Lower leg skin (tissue), 4 donors: ENCODE data around the gene OTULIN. TPM values are rescaled to one million over a fixed set of nuclear protein-coding genes. Genes with fewer than 3 reads are reported as not detected.
A peak's percentile ranks its signal among the peaks of the same experiment; 100 is the strongest.

Source experiments
- DNase-seq, 2 donors: peaks; one replicate each; pipeline ENCODE4 v3.0.0-alpha.2; 2019; ENCODE audit warnings: low spot score in 2 of 2
- H3K4me3 ChIP-seq: fragments of 200-600 bp; sonication (generic); 2 replicates; pipeline ENCODE4 v1.5.1; 2017; ENCODE audit warnings: mild to moderate bottlenecking, low read depth; ENCODE audit not compliant: poor library complexity, severe bottlenecking
- CTCF ChIP-seq, 3 donors: fragments of 450-650 bp; IDR thresholded peaks; one replicate each; pipeline ENCODE4 v1.5.1; 2016; ENCODE audit warnings: antibody characterized with exemption in 3 of 3, mild to moderate bottlenecking in 3 of 3, moderate library complexity in 2 of 3
- POLR2A ChIP-seq, 2 donors: fragments of 450-650 bp; IDR thresholded peaks; one replicate each; pipeline ENCODE4 v1.6.1; 2016 to 2017; ENCODE audit warnings: antibody characterized with exemption in 2 of 2, mild to moderate bottlenecking in 1 of 2, moderate library complexity in 1 of 2
- WGBS, 2 donors: methylation state at CpG; one replicate each; pipeline ENCODE4 v1.1.5; 2018; 5-methylcytosine and 5-hydroxymethylcytosine counted together
- intact Hi-C: fragments of 100-400 bp; cut with DNase I; formaldehyde crosslinking; loops from one replicate; pipeline ENCODE4 v1.15.0; 2023; ENCODE audit warnings: low total_unique reads
- total RNA-seq, 4 donors: library from RNA; depleted of rRNA; stranded (reverse); fragments of >200 nt; gene quantifications; one replicate each; pipeline ENCODE4 v1.1.0, GENCODE V29; 2016

The OTULIN gene
- total RNA-seq, 4 donors from 2014 or later: 52.4 to 131 (median 82.1) TPM

DNA sequence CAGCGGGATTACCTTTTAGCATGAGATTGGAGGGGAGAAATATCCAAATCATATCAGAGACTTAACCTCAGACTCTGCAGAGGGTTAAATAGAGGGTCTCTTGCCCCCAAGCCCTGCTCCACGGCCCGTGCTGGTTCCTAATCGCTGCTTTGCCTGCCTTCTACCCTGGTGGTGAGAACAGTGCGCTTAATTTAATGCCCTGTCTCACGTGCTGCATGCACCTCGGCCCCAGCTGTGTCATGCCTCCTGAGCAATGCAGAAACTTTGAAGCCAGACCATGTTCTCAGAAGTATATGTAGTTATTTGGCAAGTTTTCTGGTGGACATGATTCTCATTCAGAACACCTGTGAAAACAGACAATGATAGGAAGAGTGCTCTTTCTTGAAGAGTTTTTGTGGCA, 1.4 kb downstream of the OTULIN start:
- 9 to 14% methylated on average over 7 of the region's 7 CpGs for WGBS, 2 donors
- DNase-seq: no peak
- TF ChIP-seq POLR2A (IDR thresholded peaks at IDR 0.05): no peak
- TF ChIP-seq CTCF (IDR thresholded peaks at IDR 0.05): no peak
- intact Hi-C loops: no loop called here
- peak overlapping the region; percentile 73 for H3K4me3 ChIP-seq

DNA sequence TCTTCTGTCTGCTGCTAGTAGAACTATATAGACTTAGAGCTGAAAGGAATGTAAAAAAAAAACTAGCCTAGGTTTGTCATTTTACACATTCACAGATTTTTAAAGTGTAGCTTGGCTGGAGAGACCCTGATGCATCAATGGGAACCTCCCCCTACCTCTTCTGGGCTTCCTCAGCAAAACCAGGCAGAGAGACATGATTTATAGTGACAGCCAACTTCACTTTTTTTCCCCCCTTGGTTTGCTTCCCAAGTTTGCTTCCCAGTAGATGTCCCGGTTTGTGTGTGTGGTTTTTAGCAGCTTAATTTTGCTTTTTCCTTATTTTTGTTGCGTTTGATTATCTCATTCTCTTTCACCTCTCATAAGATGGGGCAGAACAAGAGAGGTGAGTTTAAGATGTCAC, 1.8 kb downstream of the OTULIN start:
- intact Hi-C loops: no loop called here
- TF ChIP-seq CTCF (IDR thresholded peaks at IDR 0.05) (no peak), POLR2A (IDR thresholded peaks at IDR 0.05) (no peak)
- 37 to 49% methylated on average over 2 of the region's 2 CpGs for WGBS, 2 donors
- no peak for DNase-seq
- no peak overlapping the region for H3K4me3 ChIP-seq

GRCh38 chr5:14667290-14667689, 2.8 kb downstream of the OTULIN start:
- H3K4me3 ChIP-seq: no peak overlapping the region
- 81 to 82% methylated on average over 8 of the region's 8 CpGs for WGBS, 2 donors
- no peak for DNase-seq
- intact Hi-C loops: no loop called here
- no peak for TF ChIP-seq POLR2A (IDR thresholded peaks at IDR 0.05)

GRCh38 chr5:14667770-14668169, 3.3 kb downstream of the OTULIN start:
- WGBS, 2 donors: 71 to 88% methylated on average over 1 of the region's 1 CpG
- no peak overlapping the region for H3K4me3 ChIP-seq
- no peak for DNase-seq
- no peak for TF ChIP-seq CTCF (IDR thresholded peaks at IDR 0.05)
- TF ChIP-seq POLR2A (IDR thresholded peaks at IDR 0.05): no peak
- intact Hi-C loops: no loop called here

DNA sequence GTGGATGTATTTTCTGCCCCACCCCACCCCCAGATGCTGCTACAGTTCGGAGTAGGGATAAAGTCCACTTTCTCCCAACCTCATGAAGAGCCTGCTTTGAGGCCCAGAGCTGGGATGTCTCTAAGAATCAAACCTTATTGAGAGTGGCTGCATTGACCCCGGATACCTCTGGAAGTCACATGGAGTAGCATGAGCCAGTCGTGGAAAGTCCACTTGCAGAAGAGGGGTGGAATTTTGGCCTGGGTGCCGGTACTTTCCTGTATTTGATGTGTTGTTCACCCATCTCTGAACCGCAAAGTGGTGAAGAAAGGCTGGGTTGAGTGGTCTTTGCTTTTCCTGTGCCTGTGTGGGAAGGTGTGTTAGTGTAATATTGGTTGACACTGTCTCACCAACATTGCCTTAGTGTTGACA, 3.7 kb downstream of the OTULIN start:
- intact Hi-C loops: no loop called here
- DNase-seq: no peak

GRCh38 chr5:14669415-14669814, 4.9 kb downstream of the OTULIN start:
- no peak overlapping the region for H3K4me3 ChIP-seq
- intact Hi-C loops: no loop called here
- TF ChIP-seq POLR2A (IDR thresholded peaks at IDR 0.05): no peak
- no peak for TF ChIP-seq CTCF (IDR thresholded peaks at IDR 0.05)
- DNase-seq: no peak
- 86 to 91% methylated on average over 5 of the region's 5 CpGs for whole genome bisulfite sequencing, 2 donors

More for the DNA sequence above, 3.7 kb downstream of the OTULIN start:
- no peak for TF ChIP-seq POLR2A (IDR thresholded peaks at IDR 0.05)
- no peak for TF ChIP-seq CTCF (IDR thresholded peaks at IDR 0.05)
- 67 to 68% methylated on average over 5 of the region's 5 CpGs for WGBS, 2 donors
- no peak overlapping the region for H3K4me3 ChIP-seq
